Activated naive CD4-positive, alpha-beta T cell treated with anti-CD3 and anti-CD28 coated beads, Interleukin-2, amount 50 U/mL, for 72 hours (primary cell): ENCODE data around the gene CHRM4. TPM values are rescaled to one million over a fixed set of nuclear protein-coding genes. Genes with fewer than 3 reads are reported as not detected.
"Not testable (repeated sequence)": the region's sequence is repeated elsewhere in the genome, so short reads cannot be mapped to it uniquely, and the experiment has no call there.

Source experiments
- ATAC-seq, 2 donors: fragments of 150-1000 bp; cut with Tn5 transposase; 2 replicates each; pipeline ENCODE4 v1.10.0; 2021; ENCODE audit warnings: mild to moderate bottlenecking in 2 of 2, moderate library complexity in 2 of 2
- DNase-seq, 2 donors: peaks; one replicate each; pipeline ENCODE4 v3.0.0; 2021 to 2022; ENCODE audit warnings: low spot score in 2 of 2
- H3K27ac Mint-ChIP-seq, 2 donors: one replicate each; pipeline ENCODE4 v1.8.0; 2022; ENCODE audit warnings: mild to moderate bottlenecking in 2 of 2, mixed read lengths in 2 of 2
- H3K36me3 Mint-ChIP-seq, 2 donors: one replicate each; pipeline ENCODE4 v1.8.0; 2022; ENCODE audit warnings: mixed read lengths in 2 of 2
- H3K9me3 Mint-ChIP-seq, 2 donors: one replicate each; pipeline ENCODE4 v1.8.0; 2022; ENCODE audit warnings: mixed read lengths in 2 of 2
- total RNA-seq, 2 donors: library from RNA; stranded (reverse); gene quantifications; one replicate each; pipeline ENCODE4 v1.2.3, GENCODE V29; 2022

Gene CHRM4
- total RNA-seq, 2 donors from 2014 or later: 0.64 TPM; not detected in 1

DNA sequence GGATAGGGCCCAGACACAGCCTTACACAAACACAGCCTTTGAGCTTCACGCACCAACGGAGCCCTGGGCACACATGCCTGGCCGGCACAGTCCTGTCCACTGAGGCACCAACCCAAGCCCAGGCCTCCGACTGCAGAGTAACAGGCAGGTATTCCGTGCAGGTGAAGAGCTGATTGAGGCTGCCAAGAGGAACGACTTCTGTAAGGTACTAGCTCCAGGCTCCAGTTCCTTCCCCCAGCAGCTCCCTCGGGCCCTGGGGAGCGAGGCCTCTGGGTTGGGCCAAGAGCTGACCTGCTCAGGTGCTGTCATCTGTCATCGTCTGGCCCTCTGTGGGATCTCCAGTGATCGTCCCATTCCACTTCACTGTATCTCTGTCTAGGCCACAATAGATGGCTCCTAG, 13.3 kb downstream of the CHRM4 start:
- Mint-ChIP-seq H3K36me3 (peaks cover 4 to 16% of the 10 kb centered on the region in 2 donors), H3K9me3 (no peaks in the 10 kb centered on the region), H3K27ac (no peak overlapping the region)
- DNase-seq (no peak), ATAC-seq (no peak)

DNA sequence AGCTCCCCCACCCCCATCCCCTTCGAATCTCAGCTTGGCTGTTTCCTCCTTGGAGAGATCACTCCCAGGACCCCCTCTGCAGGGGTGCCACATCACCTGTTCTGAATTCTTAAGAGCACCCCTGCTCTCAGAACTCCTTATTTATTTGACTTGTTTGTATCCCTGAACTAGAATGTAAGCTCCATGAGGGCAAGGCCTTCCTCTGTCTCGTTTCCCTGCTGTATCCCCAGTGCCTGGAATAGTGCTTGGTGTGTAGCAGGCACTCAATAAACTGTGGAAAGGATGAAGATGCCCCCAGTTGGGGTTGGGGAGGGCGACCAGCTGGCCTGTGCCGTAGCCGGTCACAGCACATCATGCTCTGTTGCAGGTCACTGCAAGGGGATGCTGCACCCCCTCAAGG, 13.7 kb downstream of the CHRM4 start:
- H3K27ac Mint-ChIP-seq: peak overlapping the region; percentile 5 to 65
- no peak for ATAC-seq

DNA sequence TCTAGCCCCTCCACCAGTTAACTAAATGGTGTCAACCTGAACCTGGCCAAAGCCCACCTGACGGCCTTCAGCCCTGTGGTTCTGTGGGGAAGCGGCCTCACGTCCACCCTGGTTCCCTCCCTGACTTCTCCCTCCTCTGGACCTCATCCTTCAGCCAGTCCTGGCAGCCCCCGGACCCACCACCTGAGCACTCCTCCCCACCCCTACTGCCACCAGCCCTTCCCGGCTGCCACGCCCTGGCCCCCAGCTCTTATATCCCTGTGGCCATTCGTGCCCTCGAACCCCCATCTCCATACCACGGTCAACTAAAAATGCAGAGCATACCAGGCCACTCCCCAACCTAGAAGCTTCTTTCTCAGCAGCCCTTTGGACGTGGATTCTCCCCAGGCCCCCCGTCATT, 14.3 kb downstream of the CHRM4 start:
- H3K36me3 Mint-ChIP-seq: peaks cover 4 to 16% of the 10 kb centered on the region in 2 donors
- no peak for DNase-seq
- ATAC-seq: no peak
- H3K27ac Mint-ChIP-seq: peak overlapping the region in 1 of 2 donors; percentile 5
- H3K9me3 Mint-ChIP-seq: no peaks in the 10 kb centered on the region

More for the DNA sequence above, 13.7 kb downstream of the CHRM4 start:
- Mint-ChIP-seq H3K36me3 (peaks cover 4 to 16% of the 10 kb centered on the region in 2 donors), H3K9me3 (no peaks in the 10 kb centered on the region)
- DNase-seq: no peak

DNA sequence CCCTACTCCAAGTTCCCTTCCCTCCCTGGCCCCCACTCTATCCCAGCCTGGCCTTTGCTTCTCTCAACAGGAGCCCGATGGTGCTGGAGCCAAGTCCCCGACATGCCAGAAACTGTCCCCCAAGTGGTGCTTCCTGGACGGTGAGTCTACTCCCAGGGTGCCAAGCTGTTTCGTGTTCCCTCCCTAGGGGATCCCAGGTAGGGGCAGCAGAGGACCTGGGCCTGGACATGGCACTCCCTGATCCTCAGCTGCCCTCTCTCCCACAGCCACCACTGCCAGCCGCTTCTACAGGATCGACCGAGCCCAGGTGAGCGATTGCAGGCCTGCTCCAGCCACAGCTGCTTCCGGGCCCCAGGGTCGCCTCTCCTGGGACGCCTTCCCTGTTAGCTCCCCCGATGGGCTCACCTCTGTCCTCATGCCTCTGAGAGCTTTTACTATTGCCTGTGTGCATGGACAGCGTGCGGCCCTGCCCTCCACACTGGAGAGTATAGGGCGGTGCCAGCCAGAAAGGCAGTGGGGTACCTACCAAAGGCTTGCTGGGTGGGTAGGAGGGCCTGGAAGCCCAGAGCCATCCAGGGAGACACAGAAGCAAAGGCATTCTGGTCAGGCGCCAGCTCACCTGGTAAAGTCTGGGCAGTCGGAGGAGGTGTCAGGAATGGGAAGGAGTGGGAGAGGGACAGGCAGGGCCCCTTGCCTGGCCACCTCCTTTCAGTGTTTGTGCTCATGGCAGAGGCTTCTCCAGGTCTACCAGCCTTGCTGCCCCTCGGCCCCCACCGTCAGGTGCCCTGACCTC, 15.1 kb downstream of the CHRM4 start:
- Mint-ChIP-seq H3K9me3 (no peaks in the 10 kb centered on the region), H3K27ac (peak overlapping the region in 1 of 2 donors; percentile 33), H3K36me3 (peaks cover 4 to 16% of the 10 kb centered on the region in 2 donors)
- no peak for ATAC-seq
- no peak for DNase-seq

DNA sequence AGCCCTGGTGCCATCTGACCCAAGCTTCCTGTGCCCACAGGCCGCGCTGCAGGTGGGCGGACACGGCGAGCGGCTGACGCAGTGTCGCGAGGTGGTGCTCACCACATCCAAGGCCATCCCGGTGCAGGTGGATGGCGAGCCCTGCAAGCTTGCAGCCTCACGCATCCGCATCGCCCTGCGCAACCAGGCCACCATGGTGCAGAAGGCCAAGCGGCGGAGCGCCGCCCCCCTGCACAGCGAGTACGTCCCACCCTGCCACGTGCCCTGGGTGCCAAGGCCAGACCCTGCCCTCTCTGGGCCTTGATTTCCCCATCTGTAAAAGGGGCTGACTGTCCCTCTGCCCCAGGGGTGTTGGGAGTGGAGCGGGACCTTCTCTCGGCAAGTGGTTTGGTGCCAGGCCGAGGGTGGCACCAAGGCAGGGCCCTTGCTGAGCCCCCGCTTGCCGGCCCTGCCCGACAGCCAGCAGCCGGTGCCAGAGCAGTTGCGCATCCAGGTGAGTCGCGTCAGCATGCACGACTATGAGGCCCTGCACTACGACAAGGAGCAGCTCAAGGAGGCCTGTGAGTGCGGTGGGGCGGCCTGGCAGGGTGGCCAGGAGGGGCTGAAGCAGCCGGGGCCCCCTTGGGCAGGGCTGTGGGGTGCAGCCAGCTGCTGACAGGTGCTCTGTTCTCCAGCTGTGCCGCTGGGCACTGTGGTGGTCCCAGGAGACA, 16.0 kb downstream of the CHRM4 start:
- ATAC-seq (no peak), DNase-seq (no peak)
- H3K27ac Mint-ChIP-seq: peak overlapping the region in 1 of 2 donors; percentile 9
- peaks cover 4 to 16% of the 10 kb centered on the region in 2 donors for H3K36me3 Mint-ChIP-seq
- H3K9me3 Mint-ChIP-seq: no peaks in the 10 kb centered on the region

DNA sequence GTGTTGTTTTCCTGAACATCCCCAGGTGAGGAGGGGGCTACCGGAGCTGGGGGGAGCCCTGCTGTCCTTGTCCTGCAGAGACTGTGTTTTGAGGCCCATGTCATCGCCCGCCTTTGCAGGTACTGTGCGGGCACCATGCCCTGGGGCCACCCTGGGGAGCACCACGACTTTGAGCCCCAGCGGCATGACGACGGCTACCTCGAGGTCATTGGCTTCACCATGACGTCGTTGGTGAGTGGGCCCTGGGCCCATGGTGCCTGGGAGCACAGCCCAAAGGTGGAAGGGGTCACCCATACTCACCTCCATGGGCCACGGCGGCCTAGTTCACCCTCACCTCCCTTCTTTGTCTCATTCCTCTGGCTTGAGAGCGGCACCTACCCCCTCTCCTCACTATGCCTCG, 16.8 kb downstream of the CHRM4 start:
- no peak for DNase-seq
- Mint-ChIP-seq H3K27ac (peak overlapping the region in 1 of 2 donors; percentile 9), H3K9me3 (no peaks in the 10 kb centered on the region), H3K36me3 (peaks cover 8 to 21% of the 10 kb centered on the region in 2 donors)
- ATAC-seq: no peak

DNA sequence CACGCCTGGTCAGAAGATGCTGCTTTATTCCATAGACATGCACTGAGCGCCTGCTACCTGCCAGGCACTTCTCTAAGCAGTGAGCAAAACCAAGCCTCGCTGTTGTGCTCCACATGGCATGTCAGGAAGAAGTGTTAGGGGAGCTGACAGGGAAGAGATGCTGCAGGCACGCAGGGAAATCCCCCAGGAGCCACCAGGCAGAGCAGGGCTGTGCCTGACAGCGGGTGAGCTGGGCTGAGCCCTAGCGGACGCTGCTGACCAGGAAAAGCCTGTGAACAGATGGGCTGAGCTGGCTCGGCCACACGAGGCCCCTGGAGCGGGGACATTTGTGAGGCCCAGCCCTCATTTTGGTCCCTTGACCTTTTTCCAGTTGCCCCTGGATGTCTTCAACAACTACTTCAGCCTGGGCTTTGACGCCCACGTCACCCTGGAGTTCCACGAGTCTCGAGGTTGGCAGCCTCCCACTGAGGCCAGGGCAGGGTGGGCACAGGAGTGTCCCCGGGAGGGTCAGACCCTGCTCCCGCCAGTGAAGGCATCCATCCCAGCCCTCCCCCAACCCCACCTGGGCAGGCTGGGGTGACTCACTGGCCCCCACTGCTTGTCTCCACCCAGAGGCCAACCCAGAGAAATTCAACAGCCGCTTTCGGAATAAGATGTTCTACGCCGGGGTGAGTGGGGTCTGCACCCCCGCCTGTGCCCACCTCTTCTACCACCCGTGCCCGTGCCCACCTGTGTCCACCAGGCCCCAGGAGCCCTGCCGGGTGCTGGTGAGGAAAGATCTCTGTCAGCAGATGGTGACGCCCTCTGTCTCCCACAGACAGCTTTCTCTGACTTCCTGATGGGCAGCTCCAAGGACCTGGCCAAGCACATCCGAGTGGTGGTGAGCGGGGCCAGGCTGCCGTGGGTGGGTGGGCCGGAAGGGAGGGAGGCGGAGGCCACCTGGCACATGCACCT, 17.5 kb downstream of the CHRM4 start:
- DNase-seq (no peak), ATAC-seq (no peak)
- Mint-ChIP-seq H3K27ac (no peak overlapping the region), H3K36me3 (peaks cover 8 to 21% of the 10 kb centered on the region in 2 donors), H3K9me3 (no peaks in the 10 kb centered on the region)

DNA sequence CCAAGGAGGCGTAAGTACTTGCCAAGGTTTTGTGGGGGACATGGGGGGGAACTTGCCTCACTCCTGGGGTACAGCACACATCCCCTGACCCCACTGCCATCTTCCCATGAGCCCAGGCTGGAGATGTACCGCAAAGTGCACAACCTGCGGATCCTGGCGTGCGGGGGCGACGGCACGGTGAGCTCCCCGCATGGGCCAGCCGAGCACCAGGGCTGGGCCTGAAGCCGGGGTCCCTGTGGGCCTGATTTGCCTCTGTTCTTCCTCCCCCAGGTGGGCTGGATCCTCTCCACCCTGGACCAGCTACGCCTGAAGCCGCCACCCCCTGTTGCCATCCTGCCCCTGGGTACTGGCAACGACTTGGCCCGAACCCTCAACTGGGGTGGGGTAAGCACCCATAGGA, 19.1 kb downstream of the CHRM4 start:
- H3K9me3 Mint-ChIP-seq, ATAC-seq, DNase-seq: not testable (repeated sequence)
- H3K36me3 Mint-ChIP-seq: peaks cover 8 to 14% of the 10 kb centered on the region in 2 donors
- H3K27ac Mint-ChIP-seq: peak overlapping the region in 1 of 2 donors; percentile 11

DNA sequence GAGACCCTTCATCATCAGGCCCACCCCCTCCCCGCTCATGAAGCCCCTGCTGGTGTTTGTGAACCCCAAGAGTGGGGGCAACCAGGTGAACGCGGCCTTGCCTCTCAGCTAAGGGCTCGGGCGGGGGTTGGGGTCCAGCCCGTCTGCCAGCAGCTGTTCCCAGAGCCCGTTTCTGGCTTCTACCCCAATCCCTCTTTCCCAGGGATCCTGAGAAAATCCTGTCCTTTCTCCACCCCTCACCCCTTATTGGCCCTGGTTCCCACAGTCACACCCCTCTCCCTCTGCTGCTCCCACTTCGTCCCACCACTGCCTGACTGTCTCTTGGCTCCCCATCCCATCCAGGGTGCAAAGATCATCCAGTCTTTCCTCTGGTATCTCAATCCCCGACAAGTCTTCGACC, 19.5 kb downstream of the CHRM4 start:
- peaks cover 8 to 10% of the 10 kb centered on the region in 2 donors for H3K36me3 Mint-ChIP-seq
- no peaks in the 10 kb centered on the region for H3K9me3 Mint-ChIP-seq
- no peak for DNase-seq
- ATAC-seq: no peak
- H3K27ac Mint-ChIP-seq: peak overlapping the region in 1 of 2 donors; percentile 84

DNA sequence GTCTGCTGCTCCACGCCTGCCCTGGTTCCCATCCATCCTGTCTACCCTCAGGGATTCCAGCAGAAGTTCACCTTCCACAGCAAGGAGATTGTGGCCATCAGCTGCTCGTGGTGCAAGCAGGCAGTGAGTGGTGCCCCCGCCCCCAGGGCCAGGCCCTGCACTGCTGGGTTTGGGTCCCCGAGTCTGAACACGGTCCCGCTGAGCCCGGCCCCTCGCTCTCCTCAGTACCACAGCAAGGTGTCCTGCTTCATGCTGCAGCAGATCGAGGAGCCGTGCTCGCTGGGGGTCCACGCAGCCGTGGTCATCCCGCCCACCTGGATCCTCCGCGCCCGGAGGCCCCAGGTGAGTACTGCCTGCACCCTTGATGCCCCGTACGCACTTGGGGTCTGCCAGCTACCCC, 20.3 kb downstream of the CHRM4 start:
- not testable (repeated sequence) for DNase-seq, H3K36me3 Mint-ChIP-seq, ATAC-seq, H3K9me3 Mint-ChIP-seq
- peak overlapping the region; percentile 84 to 94 for H3K27ac Mint-ChIP-seq

DNA sequence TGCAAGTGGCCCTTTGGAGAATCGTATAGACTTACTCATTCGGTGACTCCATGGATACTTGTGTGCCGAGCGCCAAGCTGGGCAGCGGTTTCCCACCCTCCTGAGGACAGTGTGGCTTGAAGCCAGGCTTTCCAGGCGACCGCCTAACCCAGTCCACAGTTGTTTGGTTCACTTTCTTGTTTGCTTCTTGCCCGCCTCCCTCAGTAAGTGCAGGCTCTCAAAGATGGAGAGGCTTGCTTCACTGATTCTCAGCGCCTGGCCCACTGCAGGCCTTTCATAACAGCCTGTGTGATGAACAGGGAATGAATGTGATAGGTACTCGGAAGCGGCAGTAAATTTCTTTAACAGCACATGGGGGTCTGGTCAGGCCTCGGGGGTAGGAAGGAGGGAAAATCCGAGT, 21.3 kb downstream of the CHRM4 start:
- H3K36me3 Mint-ChIP-seq: peaks cover 6 to 9% of the 10 kb centered on the region in 2 donors
- H3K9me3 Mint-ChIP-seq: no peaks in the 10 kb centered on the region
- H3K27ac Mint-ChIP-seq: peak overlapping the region; percentile 43 to 81
- DNase-seq (no peak), ATAC-seq (no peak)

DNA sequence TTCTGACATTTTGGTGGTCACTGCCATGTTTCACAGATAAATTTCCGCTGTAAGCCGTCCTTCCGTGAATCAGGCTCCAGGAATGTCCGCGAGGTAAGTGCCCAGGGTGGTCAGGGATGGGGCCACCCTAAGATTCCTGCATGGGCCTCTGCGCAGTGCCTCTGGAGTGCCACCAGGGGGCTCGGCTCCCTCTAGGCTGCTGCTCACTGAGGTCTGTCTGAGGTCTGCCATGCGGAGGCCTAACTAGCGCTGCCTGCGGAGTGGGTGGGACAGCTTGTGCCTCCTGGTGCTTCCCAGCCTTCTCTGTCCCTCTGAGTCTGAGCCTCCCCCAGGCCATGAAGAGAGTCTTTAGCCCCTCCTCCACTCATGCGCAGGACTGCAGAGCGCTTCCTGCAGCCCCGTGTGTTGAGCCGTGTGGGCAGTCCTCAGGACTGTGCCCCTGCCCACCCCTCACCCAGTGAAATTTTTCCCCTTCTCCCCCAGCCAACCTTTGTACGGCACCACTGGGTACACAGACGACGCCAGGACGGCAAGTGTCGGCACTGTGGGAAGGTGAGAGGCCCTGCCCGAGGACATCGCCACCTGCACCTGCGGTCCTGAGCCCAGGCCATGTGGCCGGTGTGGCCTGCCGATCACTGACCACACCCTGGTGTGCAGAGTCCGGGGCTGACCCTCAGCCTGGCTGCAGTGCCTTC, 22.0 kb downstream of the CHRM4 start:
- ATAC-seq (peak; percentile 62 to 64), DNase-seq (peak in 1 of 2 donors; percentile 64)
- H3K27ac Mint-ChIP-seq: peak overlapping the region in 1 of 2 donors; percentile 66
- no peaks in the 10 kb centered on the region for H3K9me3 Mint-ChIP-seq
- H3K36me3 Mint-ChIP-seq: peaks cover 4 to 5% of the 10 kb centered on the region in 2 donors

DNA sequence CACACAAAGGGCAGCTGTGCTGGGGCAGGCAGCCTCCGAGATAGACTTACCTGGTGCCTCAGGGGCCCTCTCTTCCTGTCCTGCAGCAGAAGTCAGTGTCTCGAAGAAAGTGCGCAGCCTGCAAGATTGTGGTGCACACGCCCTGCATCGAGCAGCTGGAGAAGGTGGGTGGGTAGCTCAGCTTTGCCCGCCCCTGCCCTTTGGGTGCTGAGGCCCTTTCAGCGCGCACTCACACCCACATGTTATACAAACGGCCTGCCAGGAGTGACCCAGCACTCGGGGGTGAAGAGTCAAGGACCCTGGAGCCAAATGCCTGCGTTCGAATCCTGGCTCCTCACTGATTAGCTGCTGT, 23.7 kb downstream of the CHRM4 start:
- H3K36me3 Mint-ChIP-seq: peaks cover 4 to 5% of the 10 kb centered on the region in 2 donors
- H3K27ac Mint-ChIP-seq: peak overlapping the region; percentile 60 to 66
- no peaks in the 10 kb centered on the region for H3K9me3 Mint-ChIP-seq
- ATAC-seq (no peak), DNase-seq (no peak)

DNA sequence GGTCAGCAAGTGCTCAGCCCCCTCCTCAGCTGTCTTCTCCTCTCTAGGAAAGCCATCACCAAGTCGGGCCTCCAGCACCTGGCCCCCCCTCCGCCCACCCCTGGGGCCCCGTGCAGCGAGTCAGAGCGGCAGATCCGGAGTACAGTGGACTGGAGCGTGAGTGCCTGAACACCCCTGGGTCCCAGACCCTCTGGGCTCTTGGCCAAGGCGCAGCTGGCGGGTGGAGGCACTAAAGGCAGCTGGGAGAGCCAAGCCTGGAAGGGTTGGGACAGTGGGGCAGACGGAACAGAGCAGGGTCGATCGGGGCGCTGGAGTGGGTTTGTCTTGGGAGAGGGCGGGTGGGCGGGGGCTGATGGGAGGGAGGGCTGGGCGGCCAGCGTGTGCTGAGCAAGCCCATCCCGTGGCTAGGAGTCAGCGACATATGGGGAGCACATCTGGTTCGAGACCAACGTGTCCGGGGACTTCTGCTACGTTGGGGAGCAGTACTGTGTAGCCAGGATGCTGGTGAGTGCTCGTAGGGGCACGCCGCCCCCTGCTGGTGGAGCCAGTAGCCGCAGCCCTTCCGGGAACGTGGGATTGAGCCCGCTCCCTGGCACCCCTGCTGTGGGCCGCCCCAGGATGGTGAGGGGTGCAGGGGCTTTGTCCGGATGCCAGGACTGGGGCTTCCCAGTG, 24.2 kb downstream of the CHRM4 start:
- Mint-ChIP-seq H3K27ac (peak overlapping the region; percentile 50 to 66), H3K36me3 (peaks cover 4 to 5% of the 10 kb centered on the region in 2 donors), H3K9me3 (no peaks in the 10 kb centered on the region)
- ATAC-seq: peak; percentile 82 to 87
- peak in 1 of 2 donors; percentile 85 for DNase-seq

DNA sequence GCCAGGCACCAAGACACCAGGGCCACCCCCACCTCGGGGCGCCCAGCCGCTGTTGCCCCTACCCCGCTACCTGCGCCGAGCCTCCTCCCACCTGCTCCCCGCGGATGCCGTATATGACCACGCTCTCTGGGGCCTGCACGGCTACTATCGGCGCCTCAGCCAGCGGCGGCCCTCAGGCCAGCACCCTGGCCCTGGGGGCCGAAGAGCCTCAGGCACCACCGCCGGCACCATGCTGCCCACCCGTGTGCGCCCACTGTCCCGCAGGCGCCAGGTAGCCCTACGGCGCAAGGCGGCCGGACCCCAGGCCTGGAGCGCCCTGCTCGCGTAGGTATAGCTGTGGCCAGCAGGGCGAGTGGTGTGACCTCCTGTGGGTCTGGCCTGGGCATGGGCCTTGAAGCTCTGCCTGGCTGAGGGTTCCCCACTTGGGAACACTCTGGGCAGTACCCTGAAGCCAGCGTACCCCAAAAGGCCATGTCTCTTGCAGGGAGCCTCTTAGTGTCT, 24.9 kb downstream of the CHRM4 start:
- H3K27ac Mint-ChIP-seq: peak overlapping the region in 1 of 2 donors; percentile 66
- no peaks in the 10 kb centered on the region for H3K9me3 Mint-ChIP-seq

More for the DNA sequence above, 24.9 kb downstream of the CHRM4 start:
- H3K36me3 Mint-ChIP-seq: peaks cover 4 to 5% of the 10 kb centered on the region in 2 donors
- ATAC-seq (no peak), DNase-seq (no peak)
